KG1 (cell line): ENCODE results near the gene C9orf153.
"Not testable (repeated sequence)": the region's sequence is repeated elsewhere in the genome, so short reads cannot be mapped to it uniquely, and the experiment has no call there.

Source experiments
- DNase-seq: peaks from one replicate; lab custom pipeline; 2025; lab: John Stamatoyannopoulos, UW

The C9orf153 gene

GRCh38 chr9:86259557-86259956 lies at the start of gene C9orf153:
C9orf153 (minus strand) TSS chr9:86259657; CDS start chr9:86229603, 30,054 bp downstream.
- no peak for DNase-seq

GRCh38 chr9:86308687-86309086 lies 49.2 kb upstream of the C9orf153 start:
- no peak for DNase-seq

GRCh38 chr9:86304236-86304730 lies 44.8 kb upstream of the C9orf153 start:
- no peak for DNase-seq

- DNase-seq = no peak
Measured at GRCh38 chr9:86303316-86303975, 44.0 kb upstream of the C9orf153 start.

- no peak for DNase-seq
Measured at GRCh38 chr9:86301686-86302085, 42.2 kb upstream of the C9orf153 start.

- no peak for DNase-seq
Measured at GRCh38 chr9:86300701-86301100, 41.2 kb upstream of the C9orf153 start.

GRCh38 chr9:86298873-86299272 lies 39.4 kb upstream of the C9orf153 start:
- no peak for DNase-seq

GRCh38 chr9:86290341-86290740 lies 30.9 kb upstream of the C9orf153 start:
- not testable (repeated sequence) for DNase-seq

- no peak for DNase-seq
Measured at GRCh38 chr9:86288499-86289198, 29.2 kb upstream of the C9orf153 start.

- no peak for DNase-seq
Measured at GRCh38 chr9:86287013-86287412, 27.6 kb upstream of the C9orf153 start.

GRCh38 chr9:86286278-86286677 lies 26.8 kb upstream of the C9orf153 start:
- DNase-seq = no peak

- DNase-seq = no peak
Measured at GRCh38 chr9:86285261-86285660, 25.8 kb upstream of the C9orf153 start.

- DNase-seq = no peak
Measured at GRCh38 chr9:86282979-86283535, 23.6 kb upstream of the C9orf153 start.

- DNase-seq = peak; percentile 87
Measured at GRCh38 chr9:86282077-86282978, 22.9 kb upstream of the C9orf153 start, which contains the start of gene ISCA1. ISCA1 (minus strand) TSS chr9:86282538; CDS start chr9:86282458, 80 bp downstream.

GRCh38 chr9:86281593-86282076 lies 22.2 kb upstream of the C9orf153 start:
- DNase-seq = no peak

GRCh38 chr9:86280580-86280979 lies 21.1 kb upstream of the C9orf153 start:
- DNase-seq = no peak

GRCh38 chr9:86279839-86280238 lies 20.4 kb upstream of the C9orf153 start:
- no peak for DNase-seq

- no peak for DNase-seq
Measured at GRCh38 chr9:86277072-86277471, 17.6 kb upstream of the C9orf153 start.

- DNase-seq = no peak
Measured at GRCh38 chr9:86275962-86276361, 16.5 kb upstream of the C9orf153 start.

- no peak for DNase-seq
Measured at GRCh38 chr9:86274821-86275643, 15.6 kb upstream of the C9orf153 start.

GRCh38 chr9:86272221-86272620 lies 12.8 kb upstream of the C9orf153 start:
- DNase-seq = no peak
